GM12878 (cell line): ENCODE results near the gene ADISSP. TPM values are rescaled to one million over a fixed set of nuclear protein-coding genes. Genes with fewer than 3 reads are reported as not detected.

Source experiments
- ATAC-seq: fragments of 200-7000 bp; cut with Tn5 transposase; 3 replicates; pipeline ENCODE4 v1.9.1; 2020; ENCODE audit warnings: mild to moderate bottlenecking, moderate library complexity
- BruUV-seq: library from RNA; stranded (reverse); fragments of 400-500 nt; replicated peaks from 2 replicates; lab custom pipeline; 2021; lab: Mats Ljungman, UMichigan
- CTCF ChIA-PET: fragments of 300-600 bp; sonication (Branson Sonifier 250); formaldehyde crosslinking; extraction: SDS; loops from one replicate; lab custom pipeline; 2021; ENCODE audit warnings: inconsistent platforms; lab: Yijun Ruan, JAX
- POLR2A ChIA-PET: fragments of 350-600 bp; formaldehyde crosslinking; extraction: SDS; loops from one replicate; lab custom pipeline; 2021; ENCODE audit warnings: inconsistent platforms; lab: Charles Lee
- RAD21 ChIA-PET: fragments of 300-600 bp; sonication (Branson Sonifier 250); formaldehyde crosslinking; loops from one replicate; lab custom pipeline; 2023; ENCODE audit warnings: antibody characterized with exemption; ENCODE audit not compliant: unreplicated experiment; lab: Charles Lee
- SMC1A ChIA-PET: fragments of 300-600 bp; sonication (Branson Sonifier 250); formaldehyde crosslinking; loops from one replicate; lab custom pipeline; 2023; ENCODE audit not compliant: unreplicated experiment, uncharacterized antibody; lab: Charles Lee
- DNase-seq: peaks from one replicate; pipeline ENCODE4 v3.0.0-alpha.2; 2011; ENCODE audit warnings: low read depth, low spot score
- FAIRE-seq: peaks from 3 replicates; lab custom pipeline; 2011; peaks lifted over from hg19 to GRCh38; lab: Jason Lieb, UNC
- H2AFZ ChIP-seq: 2 replicates; pipeline ENCODE4 v1.6.0; 2011; ENCODE audit warnings: low read depth, low read length, control low read depth; ENCODE audit not compliant: control insufficient read depth
- H3K27ac ChIP-seq: 2 replicates; pipeline ENCODE4 v1.5.1; 2011; ENCODE audit warnings: control low read depth; ENCODE audit not compliant: control insufficient read depth, insufficient read depth
- H3K27me3 ChIP-seq, 2 experiments: replicated peaks in 1 of 2; 2 replicates each; pipeline versions ENCODE4 v1.6.0 to v1.6.1; 2011; ENCODE audit warnings: low read length in 1 of 2; ENCODE audit not compliant: control insufficient read depth in 2 of 2, insufficient read depth in 2 of 2
- H3K36me3 ChIP-seq, 2 experiments: 2 replicates each; pipeline ENCODE4 v1.5.1; 2011; ENCODE audit warnings: low read length in 1 of 2; ENCODE audit not compliant: control insufficient read depth in 2 of 2, insufficient read depth in 2 of 2
- H3K4me1 ChIP-seq: 2 replicates; pipeline ENCODE4 v1.6.1; 2011; ENCODE audit warnings: mild to moderate bottlenecking, low read length, moderate library complexity, mixed read lengths; ENCODE audit not compliant: control insufficient read depth, insufficient read depth
- H3K4me2 ChIP-seq: 2 replicates; pipeline ENCODE4 v1.6.0; 2011; ENCODE audit warnings: control low read depth; ENCODE audit not compliant: control insufficient read depth, insufficient read depth
- H3K4me3 ChIP-seq: fragments of 200-600 bp; sonication (generic); 2 replicates; pipeline ENCODE4 v1.5.1; 2016
- H3K79me2 ChIP-seq: 2 replicates; pipeline ENCODE4 v1.6.0; 2011; ENCODE audit warnings: low read length; ENCODE audit not compliant: control insufficient read depth, insufficient read depth
- H3K9ac ChIP-seq: 2 replicates; pipeline ENCODE4 v1.8.0; 2011; ENCODE audit warnings: low read length, control low read depth, mixed read lengths; ENCODE audit not compliant: control insufficient read depth, insufficient read depth
- H3K9me3 ChIP-seq: replicated peaks from 3 replicates; pipeline ENCODE4 v1.5.1; 2011; ENCODE audit warnings: mild to moderate bottlenecking, low read length; ENCODE audit not compliant: control insufficient read depth, insufficient read depth
- H4K20me1 ChIP-seq: 2 replicates; pipeline ENCODE4 v1.6.0; 2011; ENCODE audit not compliant: control insufficient read depth, insufficient read depth
- ATF3 ChIP-seq: IDR thresholded peaks from 2 replicates; pipeline ENCODE4 v1.6.1; 2011; ENCODE audit warnings: low read depth, mild to moderate bottlenecking, low read length, moderate library complexity, borderline replicate concordance; ENCODE audit errors: extremely low read depth
- CHD4 ChIP-seq: fragments of 200-600 bp; sonication (generic); IDR thresholded peaks from 2 replicates; pipeline ENCODE4 v1.6.1; 2016; ENCODE audit warnings: mild to moderate bottlenecking
- HCFC1 ChIP-seq: fragments of 150-350 bp; IDR thresholded peaks from 2 replicates; pipeline ENCODE4 v1.6.1; 2014; ENCODE audit warnings: low read length
- IRF3 ChIP-seq: fragments of 450-650 bp; IDR thresholded peaks from 2 replicates; pipeline ENCODE4 v1.6.1; 2014; ENCODE audit warnings: mild to moderate bottlenecking
- NFIC ChIP-seq: IDR thresholded peaks from 2 replicates; pipeline ENCODE4 v1.6.1; 2012; ENCODE audit warnings: low read depth, mild to moderate bottlenecking, inconsistent platforms, low read length, moderate library complexity
- NKRF ChIP-seq: fragments of 450-650 bp; conservative IDR thresholded peaks from 2 replicates; pipeline ENCODE4 v1.6.1; 2017; ENCODE audit warnings: mild to moderate bottlenecking, moderate library complexity
- PAX5 ChIP-seq: IDR thresholded peaks from 2 replicates; pipeline ENCODE4 v1.6.1; 2011; ENCODE audit warnings: low read depth, low read length, borderline replicate concordance
- WGBS: methylation state at CpG from one replicate; pipeline ENCODE4 v1.1.6; 2016; ENCODE audit warnings: low lambda C conversion rate; ENCODE audit not compliant: insufficient replicate concordance, insufficient coverage; ENCODE audit errors: missing lambda C conversion rate; 5-methylcytosine and 5-hydroxymethylcytosine counted together
- in situ Hi-C: fragments of 300-500 bp; cut with MboI; formaldehyde crosslinking; loops from 9 replicates; pipeline ENCODE4 v1.14.3; 2018; ENCODE audit warnings: mixed read lengths
- intact Hi-C: fragments of 100-400 bp; cut with micrococcal nuclease; formaldehyde crosslinking; loops from one replicate; pipeline ENCODE4 v1.14.2; 2022; ENCODE audit not compliant: unreplicated experiment
- polyA plus RNA-seq, 11 experiments: library from polyadenylated mRNA; depleted of rRNA in 4 of 11; unstranded in 6 of 11; stranded (reverse) in 5 of 11; fragments of >200 nt; fragmentation: Nextera tagmentation in 4 of 11; fragmentation: Illumina TruSeq in 1 of 11; extraction: Ambion mirVana in 4 of 11; extraction: Trizol in 1 of 11; gene quantifications; 1 replicate in 1 of 11; 2 replicates in 10 of 11; pipeline versions ENCODE4 v1.2.1 to v1.2.3, GENCODE V29; 2011 to 2016; ENCODE audit warnings: inconsistent platforms in 2 of 11, missing spikeins in 2 of 11, low read depth in 1 of 11
- total RNA-seq, 4 experiments: library from RNA; depleted of rRNA in 3 of 4; stranded (reverse); fragments of >200 nt in 3 of 4; fragmentation: Illumina TruSeq in 1 of 4; extraction: Trizol in 1 of 4; gene quantifications; 2 replicates each; pipeline versions ENCODE4 v1.2.1 to v1.2.3, GENCODE V29; 2013 to 2021

The ADISSP gene
- total and polyA plus RNA-seq, 10 of the 15 experiments (the other 5 are each of a cell fraction or from before 2014, with no cell fraction given), result 0.80 to 96.3 (median 38.6) TPM

GRCh38 chr20:3796477-3797225 lies 29.1 kb upstream of the ADISSP start:
- Histone ChIP-seq H3K9ac (peak overlapping the region; percentile 68), H3K27ac (peak overlapping the region; percentile 62), H3K4me2 (peak overlapping the region; percentile 85), H3K4me1 (peaks cover 36% of the 10 kb centered on the region), H3K4me3 (peak overlapping the region; percentile 77), H3K27me3 (no peaks in the 10 kb centered on the region)
- BruUV-seq, result no TSS peak
- DNase-seq, result no peak
- 10% methylated on average over 27 of the region's 33 CpGs for WGBS
- RAD21 ChIA-PET, result interaction anchor here (0.8 to 1.4 kb wide), 5 partner anchors 9 to 275 kb away, joined by 3 to 5 read pairs (median 4); partner anchors contain the start of gene AP5S1
- in situ Hi-C loops (no loop called here), intact Hi-C loops (loop anchor here (5.0 kb wide), 1 partner anchor 111 kb away; no protein-coding TSS in a partner anchor)
- CTCF ChIA-PET, result interaction anchor here (1.1 to 2.1 kb wide), 3 partner anchors 9 to 58 kb away, joined by 3 to 30 read pairs (median 5); partner anchors contain the start of gene AP5S1
- POLR2A ChIA-PET, result interaction anchor here (0.6 to 1.1 kb wide), 4 partner anchors 24 to 1173 kb away, joined by 3 to 6 read pairs (median 3); partner anchors contain the start of gene AP5S1
- TF ChIP-seq PAX5, result no peak
- TF ChIP-seq IRF3, result no peak
- TF ChIP-seq ATF3, result no peak
- TF ChIP-seq NFIC, result no peak
- no peak for TF ChIP-seq CHD4
- TF ChIP-seq HCFC1, result no peak
- TF ChIP-seq NKRF, result no peak
- TF ChIP-seq, all 136 proteins: peak for 0
- Histone ChIP-seq H3K36me3 (peaks cover 5 to 12% of the 10 kb centered on the region in 2 experiments; a peak in 3 of 4 replicates), H3K9me3 (no peaks in the 10 kb centered on the region), H4K20me1 (no peaks in the 10 kb centered on the region), H3K79me2 (peaks cover 18% of the 10 kb centered on the region), H2AFZ (no peak overlapping the region; the same call in 1 of the 2 replicates)
- no peak for FAIRE-seq
- ATAC-seq, result peak; percentile 18
- SMC1A ChIA-PET, result interaction anchor here (1.2 to 1.4 kb wide), 2 partner anchors 22 to 24 kb away, joined by 3 to 5 read pairs; partner anchors contain the start of gene AP5S1
